Activated naive CD8-positive, alpha-beta T cell treated with anti-CD3 and anti-CD28 coated beads for 36 hours (primary cell): Measurements from ENCODE around the gene VGLL2. TPM values are rescaled to one million over a fixed set of nuclear protein-coding genes. Genes with fewer than 3 reads are reported as not detected.

Experiments
- DNase-seq: peaks from one replicate; pipeline ENCODE4 v3.0.0; 2021
- H3K27ac Mint-ChIP-seq: one replicate; pipeline ENCODE4 v1.8.0; 2022; ENCODE audit warnings: mild to moderate bottlenecking, moderate library complexity, mixed read lengths
- H3K27me3 Mint-ChIP-seq: one replicate; pipeline ENCODE4 v1.8.0; 2022; ENCODE audit warnings: mild to moderate bottlenecking, mixed read lengths
- H3K36me3 Mint-ChIP-seq: one replicate; pipeline ENCODE4 v1.8.0; 2021; ENCODE audit warnings: mild to moderate bottlenecking, mixed read lengths
- H3K4me1 Mint-ChIP-seq: one replicate; pipeline ENCODE4 v1.8.0; 2021; ENCODE audit warnings: mixed read lengths
- H3K4me3 Mint-ChIP-seq: one replicate; pipeline ENCODE4 v1.8.0; 2022; ENCODE audit warnings: mild to moderate bottlenecking, moderate library complexity, mixed read lengths
- H3K9me3 Mint-ChIP-seq: one replicate; pipeline ENCODE4 v1.8.0; 2022; ENCODE audit warnings: mixed read lengths
- total RNA-seq, 2 experiments: library from RNA; stranded (reverse); gene quantifications; one replicate each; pipeline ENCODE4 v1.2.3, GENCODE V29; 2021

VGLL2 gene
- total RNA-seq, 2 experiments from 2014 or later = not detected

DNA sequence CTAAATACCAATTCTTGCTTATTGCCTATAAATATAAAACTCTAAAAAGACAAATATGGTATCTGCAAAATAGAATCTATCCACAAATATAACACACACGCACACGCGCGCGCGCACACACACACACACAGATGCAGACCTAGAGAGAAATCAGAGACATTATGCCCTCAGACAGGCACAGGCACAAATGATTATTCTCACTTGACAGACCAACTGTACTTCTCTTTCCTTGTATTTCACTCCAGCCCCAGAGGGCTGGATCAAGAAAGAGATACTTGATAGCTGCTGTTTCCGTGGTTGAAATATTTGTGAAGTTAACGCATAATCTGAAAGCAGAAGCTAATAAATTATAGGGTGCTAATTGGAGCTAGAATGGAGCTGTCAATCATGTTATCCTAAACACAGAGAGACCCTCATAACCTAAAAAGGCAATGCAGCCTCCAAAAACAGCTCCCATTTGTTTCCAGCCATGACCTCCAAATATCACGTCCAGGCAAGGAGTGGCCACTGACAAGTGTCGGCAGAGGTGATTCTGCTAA lies 11.5 kb downstream of the VGLL2 start:
- no peak overlapping the region for H3K27ac Mint-ChIP-seq
- H3K36me3 Mint-ChIP-seq = no peaks in the 10 kb centered on the region
- no peak overlapping the region for H3K4me3 Mint-ChIP-seq
- H3K4me1 Mint-ChIP-seq = peaks cover 7% of the 10 kb centered on the region
- H3K9me3 Mint-ChIP-seq = no peaks in the 10 kb centered on the region
- no peak for DNase-seq
- H3K27me3 Mint-ChIP-seq = peaks cover 63% of the 10 kb centered on the region

DNA sequence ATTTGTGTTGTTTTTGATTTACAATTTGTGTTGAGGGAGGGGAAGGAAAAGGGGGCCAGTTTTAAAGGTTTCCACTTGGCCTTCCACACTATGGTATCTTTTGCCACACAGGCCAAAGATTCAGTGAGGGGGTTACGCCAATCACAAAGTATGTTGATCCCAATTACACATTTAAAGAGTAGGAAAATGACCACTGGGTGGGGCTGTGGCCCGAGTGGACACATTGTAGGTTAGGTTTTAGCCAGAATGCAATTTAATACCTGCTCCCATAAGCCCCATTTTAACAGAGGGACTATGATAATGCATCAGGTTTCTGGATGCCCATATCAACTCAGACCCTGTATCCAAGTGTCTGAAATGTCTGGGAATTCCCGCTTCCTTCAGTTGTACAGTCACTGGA lies 15.6 kb downstream of the VGLL2 start:
- Mint-ChIP-seq H3K4me3 (no peak overlapping the region), H3K9me3 (no peaks in the 10 kb centered on the region), H3K27me3 (peaks cover 39% of the 10 kb centered on the region), H3K36me3 (no peaks in the 10 kb centered on the region), H3K27ac (no peak overlapping the region), H3K4me1 (no peaks in the 10 kb centered on the region)
- no peak for DNase-seq

DNA sequence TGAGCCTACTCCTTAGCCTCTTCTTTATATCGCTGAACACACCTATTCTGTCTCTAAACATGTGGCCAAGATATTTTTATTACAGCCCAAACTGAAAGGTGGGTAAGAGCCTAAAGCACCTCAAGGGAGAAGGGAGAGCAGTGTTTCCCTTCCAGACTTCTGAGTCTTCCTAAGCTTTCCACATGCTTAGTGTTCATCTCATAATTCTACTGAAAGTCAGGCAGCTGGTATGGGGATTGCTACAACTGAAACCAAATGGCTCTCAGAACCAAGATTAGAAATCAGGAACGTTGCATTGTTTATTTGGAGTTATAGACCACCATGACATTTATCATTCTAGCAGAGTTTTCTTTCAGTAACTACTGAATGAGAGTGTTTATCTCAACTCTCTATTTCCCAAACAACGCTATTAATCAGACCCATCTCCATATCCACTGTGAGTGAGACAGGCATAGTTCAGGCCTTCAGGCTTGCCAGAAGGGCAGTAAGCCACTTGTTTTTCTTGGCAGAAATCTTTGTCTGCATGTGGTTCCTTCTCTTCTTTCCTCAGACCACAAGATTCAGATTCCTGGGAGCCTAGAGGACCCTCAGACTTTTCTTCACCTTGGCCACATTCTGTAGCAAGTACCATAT lies 22.8 kb downstream of the VGLL2 start:
- H3K27me3 Mint-ChIP-seq = peaks cover 21% of the 10 kb centered on the region
- H3K4me1 Mint-ChIP-seq = no peaks in the 10 kb centered on the region
- no peak overlapping the region for H3K4me3 Mint-ChIP-seq
- no peaks in the 10 kb centered on the region for H3K9me3 Mint-ChIP-seq
- DNase-seq = no peak
- H3K36me3 Mint-ChIP-seq = no peaks in the 10 kb centered on the region
- no peak overlapping the region for H3K27ac Mint-ChIP-seq

DNA sequence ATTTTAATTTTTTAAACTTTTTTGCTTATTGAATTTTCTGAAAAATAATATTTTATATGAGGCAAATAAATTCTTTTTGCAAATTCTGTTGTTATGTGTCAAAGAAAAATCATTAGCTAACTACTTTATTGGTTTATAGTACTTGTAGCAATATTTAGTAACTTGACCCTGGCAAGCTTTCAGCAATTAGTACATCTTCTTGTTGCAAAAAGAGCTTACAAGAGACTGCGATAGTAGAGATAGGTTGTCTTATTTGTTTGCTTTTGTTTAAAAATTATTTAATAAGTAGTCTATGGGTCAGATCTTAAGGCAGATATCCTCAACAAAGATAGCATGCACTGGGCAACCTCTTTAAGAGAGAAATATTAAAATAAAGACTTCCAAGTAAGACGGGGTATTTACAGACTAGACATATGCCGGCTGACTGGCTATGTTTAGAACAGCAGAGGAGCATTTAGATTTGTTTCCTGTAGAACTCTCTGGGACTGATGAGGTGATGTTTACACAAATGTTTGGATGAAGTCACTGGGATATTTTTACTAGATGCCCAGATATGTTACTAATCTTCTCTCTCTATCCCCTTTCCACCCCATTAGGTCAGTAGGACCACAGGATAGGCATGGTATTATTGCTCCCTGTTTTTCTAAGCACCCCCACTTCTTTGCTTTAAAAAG lies 25.0 kb downstream of the VGLL2 start:
- no peak for DNase-seq
- no peak overlapping the region for H3K4me3 Mint-ChIP-seq
- H3K4me1 Mint-ChIP-seq = no peaks in the 10 kb centered on the region
- H3K27me3 Mint-ChIP-seq = peaks cover 25% of the 10 kb centered on the region
- no peak overlapping the region for H3K27ac Mint-ChIP-seq
- H3K9me3 Mint-ChIP-seq = no peaks in the 10 kb centered on the region
- no peaks in the 10 kb centered on the region for H3K36me3 Mint-ChIP-seq

DNA sequence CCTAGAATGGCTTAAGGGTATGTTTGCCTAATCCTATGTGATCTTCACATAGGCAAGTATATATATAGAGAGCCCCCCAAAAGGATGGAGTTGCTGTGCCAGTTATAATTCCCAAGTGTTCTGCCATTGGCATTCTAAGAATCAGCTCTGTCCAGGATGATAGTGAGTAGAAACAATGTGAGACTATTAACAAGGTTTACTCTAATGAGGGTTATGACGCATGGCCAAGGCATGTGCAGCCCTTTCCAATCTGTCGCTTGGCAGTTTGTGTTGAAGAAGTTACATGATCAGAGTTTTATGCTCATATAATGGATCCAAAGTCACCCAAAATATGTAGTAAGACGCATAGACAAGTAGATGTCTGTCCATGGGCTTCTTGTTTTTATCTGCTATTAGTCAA lies 33.6 kb downstream of the VGLL2 start:
- Mint-ChIP-seq H3K36me3 (no peaks in the 10 kb centered on the region), H3K27me3 (peaks cover 12% of the 10 kb centered on the region), H3K27ac (no peak overlapping the region), H3K9me3 (no peaks in the 10 kb centered on the region), H3K4me1 (no peaks in the 10 kb centered on the region), H3K4me3 (no peak overlapping the region)
- DNase-seq = no peak

DNA sequence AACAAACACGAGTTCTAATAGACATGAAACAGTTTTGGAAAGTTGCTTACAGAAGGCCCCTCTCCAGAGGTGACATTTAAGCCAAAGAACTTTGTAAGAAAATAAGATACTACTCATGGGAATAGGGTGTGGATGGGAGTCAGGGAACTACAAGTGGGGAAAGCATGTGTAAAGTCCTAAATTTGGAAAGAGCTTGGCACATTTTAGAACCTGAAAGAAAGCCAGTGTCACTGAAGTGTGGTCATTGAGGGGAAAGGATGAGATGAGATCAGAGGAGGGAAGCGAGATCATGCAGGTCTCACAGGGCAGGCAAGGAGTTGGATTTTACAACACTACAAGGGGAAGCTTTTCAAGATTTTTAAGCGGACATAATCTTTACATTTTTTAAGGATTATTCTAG lies 38.0 kb downstream of the VGLL2 start:
- H3K4me3 Mint-ChIP-seq = no peak overlapping the region
- H3K27me3 Mint-ChIP-seq = peaks cover 6% of the 10 kb centered on the region
- DNase-seq = no peak
- H3K9me3 Mint-ChIP-seq = no peaks in the 10 kb centered on the region
- no peaks in the 10 kb centered on the region for H3K36me3 Mint-ChIP-seq
- no peak overlapping the region for H3K27ac Mint-ChIP-seq
- no peaks in the 10 kb centered on the region for H3K4me1 Mint-ChIP-seq

DNA sequence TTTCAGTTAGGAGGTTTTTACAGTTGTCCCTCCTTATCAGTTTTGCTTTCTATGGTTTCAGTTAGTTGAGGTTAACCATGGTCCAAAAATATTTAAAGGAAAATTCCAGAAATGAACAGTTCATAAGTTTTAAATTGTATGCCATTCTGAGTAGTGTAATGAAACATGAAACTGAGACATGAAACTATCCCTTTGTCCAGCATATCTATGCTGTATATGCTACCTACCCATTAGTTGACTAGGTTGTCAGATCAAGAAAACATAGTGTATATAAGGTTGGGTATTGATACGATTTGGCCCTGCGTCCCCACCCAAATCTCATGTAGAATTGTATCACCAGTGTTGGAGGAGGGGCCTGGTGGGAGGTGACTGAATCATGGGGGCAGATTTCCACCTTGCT lies 39.1 kb downstream of the VGLL2 start:
- no peak overlapping the region for H3K4me3 Mint-ChIP-seq
- H3K27ac Mint-ChIP-seq = no peak overlapping the region
- peaks cover 6% of the 10 kb centered on the region for H3K27me3 Mint-ChIP-seq
- no peak for DNase-seq
- no peaks in the 10 kb centered on the region for H3K36me3 Mint-ChIP-seq
- H3K9me3 Mint-ChIP-seq = no peaks in the 10 kb centered on the region
- no peaks in the 10 kb centered on the region for H3K4me1 Mint-ChIP-seq

DNA sequence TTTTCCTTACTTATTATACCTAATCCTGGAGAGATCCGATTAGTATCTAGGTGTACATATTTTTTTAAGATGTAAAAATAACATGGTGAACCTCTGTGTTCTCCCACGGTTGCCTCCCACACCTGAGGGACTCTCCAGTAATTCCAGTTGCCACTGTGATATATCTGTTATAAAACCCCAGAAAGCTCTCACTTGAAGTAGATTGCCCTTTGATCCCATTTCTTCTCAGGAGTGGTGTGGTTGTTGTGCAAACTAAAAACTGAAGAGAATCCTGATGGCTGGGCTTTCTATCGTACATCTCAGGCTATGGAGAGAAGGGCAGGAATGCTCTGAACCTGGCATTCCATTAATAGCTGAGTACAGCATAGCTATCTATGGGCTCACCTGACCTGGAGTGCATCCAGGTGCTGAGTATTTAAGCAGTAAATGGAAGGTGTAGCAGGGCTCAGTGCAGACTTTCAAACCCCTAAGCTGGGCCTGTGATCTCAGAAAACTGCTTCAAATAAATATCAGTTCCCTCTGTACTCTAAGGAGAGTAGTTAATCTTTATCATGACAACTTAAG lies 41.0 kb downstream of the VGLL2 start:
- DNase-seq = no peak
- H3K4me3 Mint-ChIP-seq = no peak overlapping the region
- no peaks in the 10 kb centered on the region for H3K36me3 Mint-ChIP-seq
- H3K27me3 Mint-ChIP-seq = peaks cover 6% of the 10 kb centered on the region
- no peak overlapping the region for H3K27ac Mint-ChIP-seq
- no peaks in the 10 kb centered on the region for H3K9me3 Mint-ChIP-seq
- H3K4me1 Mint-ChIP-seq = no peaks in the 10 kb centered on the region

DNA sequence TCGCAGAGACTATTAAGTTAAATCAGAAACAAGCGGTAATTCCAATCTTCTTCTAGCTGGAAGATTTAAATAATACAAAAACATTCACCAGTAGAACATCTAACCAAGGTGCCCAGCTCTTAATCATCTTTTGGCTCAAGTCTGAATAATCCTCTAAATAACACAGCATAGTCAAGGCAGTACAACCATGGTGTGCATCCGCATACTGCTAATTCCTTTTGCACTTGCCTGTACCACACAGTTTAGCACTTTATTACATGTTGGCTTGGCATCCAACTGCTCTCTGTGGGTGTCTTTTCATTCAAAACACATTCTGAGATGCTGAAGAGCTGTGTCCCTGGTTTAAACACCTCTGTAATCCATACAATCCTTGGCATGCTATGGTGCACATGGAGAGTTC lies 42.3 kb downstream of the VGLL2 start:
- H3K4me1 Mint-ChIP-seq = no peaks in the 10 kb centered on the region
- peaks cover 6% of the 10 kb centered on the region for H3K27me3 Mint-ChIP-seq
- no peak overlapping the region for H3K27ac Mint-ChIP-seq
- H3K9me3 Mint-ChIP-seq = no peaks in the 10 kb centered on the region
- no peak overlapping the region for H3K4me3 Mint-ChIP-seq
- H3K36me3 Mint-ChIP-seq = no peaks in the 10 kb centered on the region
- no peak for DNase-seq

DNA sequence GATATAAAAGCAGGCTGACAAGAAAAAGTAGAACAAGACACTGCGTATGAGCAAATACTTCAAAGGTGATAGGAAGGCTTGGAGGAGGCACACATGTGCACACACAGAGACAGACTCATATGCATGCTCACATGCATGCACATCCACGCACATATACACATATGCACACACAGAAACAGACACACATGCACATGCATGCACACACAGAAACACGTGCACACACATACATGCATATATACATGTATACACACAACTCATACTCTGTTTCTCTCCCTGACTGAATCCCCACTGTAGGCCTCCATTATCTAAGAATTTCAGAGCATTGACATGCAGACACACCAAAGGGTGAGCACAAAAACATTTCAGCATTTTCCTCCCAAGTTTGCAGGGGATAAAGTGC lies 43.7 kb downstream of the VGLL2 start:
- no peak for DNase-seq
- no peak overlapping the region for H3K27ac Mint-ChIP-seq
- peaks cover 6% of the 10 kb centered on the region for H3K27me3 Mint-ChIP-seq
- H3K36me3 Mint-ChIP-seq = no peaks in the 10 kb centered on the region
- no peaks in the 10 kb centered on the region for H3K9me3 Mint-ChIP-seq
- no peaks in the 10 kb centered on the region for H3K4me1 Mint-ChIP-seq
- no peak overlapping the region for H3K4me3 Mint-ChIP-seq

DNA sequence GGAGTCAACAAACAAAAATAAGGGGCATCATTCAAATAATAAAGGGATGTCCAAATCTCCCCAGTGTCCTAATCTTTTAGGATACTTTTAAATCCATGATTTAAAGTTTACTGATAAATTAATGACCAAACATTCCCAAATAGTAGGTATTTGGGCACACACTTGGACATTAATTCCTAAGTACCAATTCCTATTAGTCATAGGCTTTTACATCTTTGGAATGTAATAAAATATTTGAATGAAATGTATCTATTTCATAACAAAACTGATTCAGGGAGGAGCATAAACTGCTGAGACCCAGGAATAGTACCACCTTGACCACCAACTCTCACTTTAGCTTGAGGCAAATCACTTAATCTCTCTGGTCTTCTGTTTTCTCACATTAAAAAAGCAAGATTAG lies 44.3 kb downstream of the VGLL2 start:
- no peak for DNase-seq
- peaks cover 5% of the 10 kb centered on the region for H3K27me3 Mint-ChIP-seq

DNA sequence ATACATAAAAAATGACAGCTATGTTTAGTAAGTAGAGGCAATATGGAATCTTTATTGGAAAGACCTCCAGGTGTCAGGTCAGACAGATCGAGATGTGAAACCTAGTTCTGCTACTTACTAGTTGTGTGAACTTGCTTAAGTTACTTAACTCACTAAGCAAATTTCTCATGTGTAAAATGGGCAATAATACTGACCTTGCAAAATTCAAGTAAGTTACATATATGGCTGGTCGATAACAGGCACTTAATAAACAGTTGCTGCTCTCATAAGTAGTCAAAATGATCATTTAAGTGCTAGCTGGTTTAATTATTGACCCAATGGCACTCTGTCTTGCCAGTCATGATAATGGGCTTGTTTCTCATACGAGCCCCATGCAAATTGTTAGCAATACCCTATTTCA lies 46.0 kb downstream of the VGLL2 start:
- Mint-ChIP-seq H3K4me3 (no peak overlapping the region), H3K27ac (no peak overlapping the region), H3K36me3 (no peaks in the 10 kb centered on the region), H3K27me3 (peaks cover 5% of the 10 kb centered on the region), H3K4me1 (no peaks in the 10 kb centered on the region), H3K9me3 (no peaks in the 10 kb centered on the region)
- no peak for DNase-seq

More for the DNA sequence above, 44.3 kb downstream of the VGLL2 start:
- Mint-ChIP-seq H3K4me3 (no peak overlapping the region), H3K36me3 (no peaks in the 10 kb centered on the region), H3K27ac (no peak overlapping the region), H3K4me1 (no peaks in the 10 kb centered on the region), H3K9me3 (no peaks in the 10 kb centered on the region)

DNA sequence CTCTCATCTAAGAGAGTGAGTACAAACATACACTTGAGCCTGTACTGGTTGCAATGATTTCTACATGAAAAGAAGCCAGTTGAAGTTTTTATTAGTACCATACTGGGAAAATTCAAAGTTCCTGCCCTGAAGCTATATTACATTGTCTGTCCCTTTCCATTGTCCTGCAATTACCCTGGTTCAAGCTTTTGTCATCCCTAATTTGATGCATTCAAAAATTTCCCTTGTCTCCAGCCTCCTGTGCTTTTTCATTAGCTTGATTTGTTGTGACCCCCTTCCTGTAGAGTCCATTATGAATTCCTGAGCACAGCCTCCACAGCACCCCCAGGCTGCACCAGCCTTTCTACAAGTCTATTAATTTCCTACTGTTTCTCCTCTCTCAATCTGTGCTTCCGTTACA lies 46.4 kb downstream of the VGLL2 start:
- H3K27me3 Mint-ChIP-seq = peaks cover 5% of the 10 kb centered on the region
- H3K4me1 Mint-ChIP-seq = no peaks in the 10 kb centered on the region
- H3K27ac Mint-ChIP-seq = no peak overlapping the region
- no peaks in the 10 kb centered on the region for H3K36me3 Mint-ChIP-seq
- no peak for DNase-seq
- no peaks in the 10 kb centered on the region for H3K9me3 Mint-ChIP-seq
- no peak overlapping the region for H3K4me3 Mint-ChIP-seq

DNA sequence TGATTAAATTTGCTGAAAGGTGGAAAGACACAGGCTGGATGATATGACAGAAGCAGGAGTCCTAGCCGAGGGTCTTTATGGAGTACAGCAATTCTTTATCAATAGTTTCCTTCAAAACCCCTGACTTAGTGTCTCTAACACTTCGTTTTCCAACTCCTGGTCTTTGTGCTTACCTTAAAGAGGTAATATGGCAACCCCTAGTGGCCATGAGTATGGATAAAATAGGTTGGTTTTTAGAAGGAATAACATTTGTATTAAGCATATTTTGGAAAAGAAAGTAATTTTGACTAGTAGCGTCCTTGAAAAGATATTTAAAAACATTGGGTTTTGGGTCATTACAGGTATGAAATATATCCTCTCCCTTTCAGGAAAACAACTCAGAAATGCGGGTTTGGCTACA lies 51.9 kb downstream of the VGLL2 start:
- no peaks in the 10 kb centered on the region for H3K4me1 Mint-ChIP-seq
- no peak for DNase-seq
- peaks cover 5% of the 10 kb centered on the region for H3K27me3 Mint-ChIP-seq
- no peak overlapping the region for H3K4me3 Mint-ChIP-seq
- H3K27ac Mint-ChIP-seq = no peak overlapping the region
- H3K36me3 Mint-ChIP-seq = no peaks in the 10 kb centered on the region
- H3K9me3 Mint-ChIP-seq = no peaks in the 10 kb centered on the region
